Neural cell (in vitro differentiated cells): ENCODE measurements around the gene MANF. TPM values are rescaled to one million over a fixed set of nuclear protein-coding genes. Genes with fewer than 3 reads are reported as not detected.

Experiments used
- H2AFZ ChIP-seq: fragments of 200-600, 300-800 bp; sonication (generic), shearing (Covaris generic); 2 replicates; pipeline ENCODE4 v1.6.0; 2014; ENCODE audit warnings: low read depth, mild to moderate bottlenecking, antibody characterized with exemption, low read length, moderate library complexity
- H3F3A ChIP-seq: fragments of 200-600 bp; shearing (Covaris generic); 2 replicates; pipeline ENCODE4 v1.6.1; 2016; ENCODE audit warnings: mild to moderate bottlenecking, moderate library complexity, mixed read lengths, antibody characterized with exemption, low read length; ENCODE audit not compliant: insufficient read depth, poor library complexity, severe bottlenecking
- H3K27ac ChIP-seq: fragments of 200-600, 300-800 bp; sonication (generic), shearing (Covaris generic); 2 replicates; pipeline ENCODE4 v1.5.1; 2014; ENCODE audit warnings: mild to moderate bottlenecking, low read length, moderate library complexity
- H3K27me3 ChIP-seq: fragments of 300-800, 200-600 bp; sonication (generic), shearing (Covaris generic); 2 replicates; pipeline ENCODE4 v1.6.0; 2014; ENCODE audit warnings: mild to moderate bottlenecking, low read depth, low read length, moderate library complexity; ENCODE audit not compliant: insufficient read depth
- H3K36me3 ChIP-seq: fragments of 300-800, 200-600 bp; sonication (generic), shearing (Covaris generic); 2 replicates; pipeline ENCODE4 v1.5.1; 2014; ENCODE audit warnings: mild to moderate bottlenecking, antibody characterized with exemption, low read length, moderate library complexity; ENCODE audit not compliant: insufficient read depth
- H3K4me2 ChIP-seq: fragments of 300-800, 200-600 bp; sonication (generic), shearing (Covaris generic); 2 replicates; pipeline ENCODE4 v1.6.0; 2014; ENCODE audit warnings: mild to moderate bottlenecking, low read length
- H3K4me3 ChIP-seq: fragments of 300-800, 200-600 bp; sonication (generic), shearing (Covaris generic); 2 replicates; pipeline ENCODE4 v1.5.1; 2014; ENCODE audit warnings: mild to moderate bottlenecking, low read length, moderate library complexity
- H3K79me2 ChIP-seq: fragments of 200-600 bp; shearing (Covaris generic); replicated peaks from 2 replicates; pipeline ENCODE4 v1.6.0; 2014; ENCODE audit warnings: mild to moderate bottlenecking, low read length, moderate library complexity; ENCODE audit not compliant: insufficient read depth
- H3K9ac ChIP-seq: fragments of 300-800, 200-600 bp; sonication (generic), shearing (Covaris generic); 2 replicates; pipeline ENCODE4 v1.6.1; 2016; ENCODE audit warnings: mild to moderate bottlenecking, low read length, mixed read lengths
- H3K9me2 ChIP-seq: fragments of 200-600 bp; shearing (Covaris generic); 2 replicates; pipeline ENCODE4 v1.6.1; 2016; ENCODE audit warnings: mild to moderate bottlenecking, low read length, mixed read lengths; ENCODE audit not compliant: insufficient read depth
- H3K9me3 ChIP-seq: fragments of 200-600, 300-800 bp; sonication (generic), shearing (Covaris generic); 2 replicates; pipeline ENCODE4 v1.6.1; 2016; ENCODE audit warnings: mild to moderate bottlenecking, mixed run types, low read length, moderate library complexity, mixed read lengths
- H4K20me1 ChIP-seq: fragments of 200-600 bp; shearing (Covaris generic); 2 replicates; pipeline ENCODE4 v1.6.1; 2016; ENCODE audit warnings: mild to moderate bottlenecking, mixed run types; ENCODE audit not compliant: insufficient read depth
- EP300 ChIP-seq: fragments of 450-650 bp; conservative IDR thresholded peaks from 2 replicates; pipeline ENCODE4 v1.6.1; 2014; ENCODE audit warnings: antibody characterized with exemption, mild to moderate bottlenecking, moderate library complexity; ENCODE audit not compliant: poor library complexity, severe bottlenecking
- EZH2 ChIP-seq: fragments of 200-600, 300-800 bp; shearing (Covaris generic), sonication (generic); IDR thresholded peaks from 2 replicates; pipeline ENCODE4 v1.6.1; 2014; ENCODE audit warnings: antibody characterized with exemption, low read length, borderline replicate concordance, mild to moderate bottlenecking; ENCODE audit not compliant: insufficient read depth, poor library complexity, severe bottlenecking
- MXI1 ChIP-seq: fragments of 450-650 bp; conservative IDR thresholded peaks from 2 replicates; pipeline ENCODE4 v1.6.1; 2014; ENCODE audit warnings: antibody characterized with exemption, mild to moderate bottlenecking; ENCODE audit not compliant: poor library complexity, severe bottlenecking
- POLR2AphosphoS5 ChIP-seq: IDR thresholded peaks from 2 replicates; pipeline ENCODE4 v1.6.1; 2012
- RAD21 ChIP-seq: fragments of 450-650 bp; conservative IDR thresholded peaks from 2 replicates; pipeline ENCODE4 v1.6.1; 2014; ENCODE audit warnings: antibody characterized with exemption, mild to moderate bottlenecking, moderate library complexity
- REST ChIP-seq: IDR thresholded peaks from 2 replicates; pipeline ENCODE4 v1.6.1; 2012; ENCODE audit warnings: borderline replicate concordance
- SMC3 ChIP-seq: fragments of 450-650 bp; conservative IDR thresholded peaks from 2 replicates; pipeline ENCODE4 v1.6.1; 2014; ENCODE audit warnings: antibody characterized with exemption, mild to moderate bottlenecking, moderate library complexity; ENCODE audit not compliant: poor library complexity
- TAF1 ChIP-seq: IDR thresholded peaks from 2 replicates; pipeline ENCODE4 v1.6.1; 2012; ENCODE audit warnings: low read depth
- polyA plus RNA-seq: library from polyadenylated mRNA; depleted of rRNA; stranded (reverse); fragments of >200 nt; gene quantifications from 2 replicates; pipeline ENCODE4 v1.2.3, GENCODE V29; 2014
- TF ChIP-seq, protein P1 (sequence below): fragments of 450-650 bp; IDR thresholded peaks from 2 replicates; pipeline ENCODE4 v1.5.1; 2014; ENCODE audit warnings: antibody characterized with exemption, mild to moderate bottlenecking, moderate library complexity; ENCODE audit not compliant: poor library complexity, severe bottlenecking

MANF gene
- polyA plus RNA-seq, 1 donor from 2014 or later: 77.3 TPM

- no peaks in the 10 kb centered on the region for H3K9me3 ChIP-seq
- no peaks in the 10 kb centered on the region for H3K9me2 ChIP-seq
- H3F3A ChIP-seq: no peaks in the 10 kb centered on the region
- H3K36me3 ChIP-seq: no peaks in the 10 kb centered on the region
- H3K27me3 ChIP-seq: no peaks in the 10 kb centered on the region
- no peak overlapping the region for H3K4me3 ChIP-seq
- H3K4me2 ChIP-seq: no peak overlapping the region
- H3K27ac ChIP-seq: no peak overlapping the region
- H3K79me2 ChIP-seq: no peaks in the 10 kb centered on the region
- no peak overlapping the region for H2AFZ ChIP-seq
- H4K20me1 ChIP-seq: no peaks in the 10 kb centered on the region
- no peak overlapping the region for H3K9ac ChIP-seq
- no peak for TF ChIP-seq SMC3
These were observed 11.3 kb upstream of the MANF start for GRCh38 chr3:51373658-51374421.

DNA sequence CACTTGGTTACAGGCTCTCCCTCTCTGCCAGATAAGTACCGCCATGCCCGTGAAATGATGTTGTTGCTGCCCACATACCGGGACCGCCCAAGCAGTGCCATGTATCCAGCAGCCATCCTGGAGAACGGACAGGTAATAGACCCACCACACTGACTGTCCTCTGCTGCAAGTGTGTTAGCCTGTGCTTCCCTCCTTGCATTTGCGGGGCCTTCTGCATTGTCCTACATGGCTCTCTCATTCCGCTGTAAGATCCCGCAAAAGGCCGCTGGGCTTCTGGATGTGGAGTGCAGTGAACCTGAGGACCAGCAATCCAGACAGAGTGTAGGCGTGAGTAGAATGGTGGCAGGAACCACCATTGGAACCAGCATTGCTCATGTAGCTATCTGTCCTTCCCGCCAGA is 10.6 kb upstream of the MANF start:
- H3K79me2 ChIP-seq: no peaks in the 10 kb centered on the region
- H3K4me3 ChIP-seq: no peak overlapping the region
- no peaks in the 10 kb centered on the region for H4K20me1 ChIP-seq
- H3K27ac ChIP-seq: no peak overlapping the region
- no peaks in the 10 kb centered on the region for H3K9me3 ChIP-seq
- H2AFZ ChIP-seq: no peak overlapping the region
- TF ChIP-seq EP300 (no peak), SMC3 (no peak), MXI1 (no peak), REST (no peak), POLR2AphosphoS5 (no peak), TAF1 (no peak), RAD21 (no peak)
- TF ChIP-seq, protein P1, sequence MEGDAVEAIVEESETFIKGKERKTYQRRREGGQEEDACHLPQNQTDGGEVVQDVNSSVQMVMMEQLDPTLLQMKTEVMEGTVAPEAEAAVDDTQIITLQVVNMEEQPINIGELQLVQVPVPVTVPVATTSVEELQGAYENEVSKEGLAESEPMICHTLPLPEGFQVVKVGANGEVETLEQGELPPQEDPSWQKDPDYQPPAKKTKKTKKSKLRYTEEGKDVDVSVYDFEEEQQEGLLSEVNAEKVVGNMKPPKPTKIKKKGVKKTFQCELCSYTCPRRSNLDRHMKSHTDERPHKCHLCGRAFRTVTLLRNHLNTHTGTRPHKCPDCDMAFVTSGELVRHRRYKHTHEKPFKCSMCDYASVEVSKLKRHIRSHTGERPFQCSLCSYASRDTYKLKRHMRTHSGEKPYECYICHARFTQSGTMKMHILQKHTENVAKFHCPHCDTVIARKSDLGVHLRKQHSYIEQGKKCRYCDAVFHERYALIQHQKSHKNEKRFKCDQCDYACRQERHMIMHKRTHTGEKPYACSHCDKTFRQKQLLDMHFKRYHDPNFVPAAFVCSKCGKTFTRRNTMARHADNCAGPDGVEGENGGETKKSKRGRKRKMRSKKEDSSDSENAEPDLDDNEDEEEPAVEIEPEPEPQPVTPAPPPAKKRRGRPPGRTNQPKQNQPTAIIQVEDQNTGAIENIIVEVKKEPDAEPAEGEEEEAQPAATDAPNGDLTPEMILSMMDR: no peak
- no peaks in the 10 kb centered on the region for H3F3A ChIP-seq
- H3K9me2 ChIP-seq: no peaks in the 10 kb centered on the region
- no peak overlapping the region for H3K4me2 ChIP-seq
- no peak overlapping the region for H3K9ac ChIP-seq
- no peaks in the 10 kb centered on the region for H3K36me3 ChIP-seq
- no peaks in the 10 kb centered on the region for H3K27me3 ChIP-seq

DNA sequence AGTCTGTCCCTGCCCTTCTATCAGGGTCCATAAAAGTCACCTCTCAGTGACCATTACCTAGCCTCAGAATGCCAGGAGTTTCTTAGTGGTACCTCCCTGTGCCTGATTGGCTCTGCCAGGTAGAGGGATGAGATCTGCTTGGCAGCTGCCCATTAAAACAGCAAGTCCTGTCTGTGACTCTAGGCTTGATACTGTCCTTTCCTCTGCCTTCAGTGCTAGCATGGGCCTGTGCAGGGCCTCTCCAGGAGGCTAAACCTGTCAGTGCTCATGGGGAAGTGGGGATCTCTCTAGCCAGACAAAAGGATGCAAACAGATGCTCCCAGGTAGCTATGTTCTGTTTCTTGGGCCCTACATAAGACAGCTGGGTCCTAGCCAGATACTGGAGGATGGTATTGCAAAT is 10.0 kb upstream of the MANF start:
- Histone ChIP-seq H3K79me2 (no peaks in the 10 kb centered on the region), H3K9ac (no peak overlapping the region), H3K9me2 (no peaks in the 10 kb centered on the region), H4K20me1 (no peaks in the 10 kb centered on the region), H3K27ac (no peak overlapping the region), H3K4me2 (no peak overlapping the region), H3K36me3 (no peaks in the 10 kb centered on the region), H3F3A (no peaks in the 10 kb centered on the region), H2AFZ (no peak overlapping the region), H3K9me3 (no peaks in the 10 kb centered on the region), H3K4me3 (no peak overlapping the region), H3K27me3 (no peaks in the 10 kb centered on the region)
- no peak for TF ChIP-seq TAF1
- TF ChIP-seq RAD21: no peak
- no peak for TF ChIP-seq MXI1
- TF ChIP-seq, protein P1: no peak
- no peak for TF ChIP-seq EZH2
- no peak for TF ChIP-seq SMC3
